Ectodermal cell (in vitro differentiated cells): ENCODE data around the gene TOLLIP.
"Not testable (repeated sequence)": the region's sequence is repeated elsewhere in the genome, so short reads cannot be mapped to it uniquely, and the experiment has no call there.

Experiments used
- H3K27ac ChIP-seq: 2 replicates; pipeline ENCODE4 v1.7.0; 2013; ENCODE audit warnings: mild to moderate bottlenecking, low read depth, low read length; ENCODE audit not compliant: insufficient read depth, poor library complexity, severe bottlenecking
- H3K27me3 ChIP-seq: 2 replicates; pipeline ENCODE4 v1.7.0; 2013; ENCODE audit warnings: mild to moderate bottlenecking, low read length; ENCODE audit not compliant: insufficient read depth, control insufficient read depth, poor library complexity, severe bottlenecking
- H3K36me3 ChIP-seq: one replicate; pipeline ENCODE4 v1.7.0; 2013; ENCODE audit warnings: low read length; ENCODE audit not compliant: control insufficient read depth, insufficient read depth
- H3K4me1 ChIP-seq: one replicate; pipeline ENCODE4 v1.7.0; 2013; ENCODE audit warnings: low read length; ENCODE audit not compliant: control insufficient read depth, insufficient read depth
- H3K4me3 ChIP-seq: 2 replicates; pipeline ENCODE4 v1.7.0; 2013; ENCODE audit warnings: low read depth, low read length, control low read depth; ENCODE audit not compliant: insufficient read depth
- H3K9me3 ChIP-seq: 2 replicates; pipeline ENCODE4 v1.7.0; 2013; ENCODE audit warnings: mild to moderate bottlenecking, low read length, moderate library complexity; ENCODE audit not compliant: control insufficient read depth
- WGBS, 2 experiments: methylation state at CpG; one replicate each; pipeline ENCODE4 v1.1.7; 2013; ENCODE audit warnings: missing lambda C conversion rate in 2 of 2; 5-methylcytosine and 5-hydroxymethylcytosine counted together

Gene TOLLIP

DNA sequence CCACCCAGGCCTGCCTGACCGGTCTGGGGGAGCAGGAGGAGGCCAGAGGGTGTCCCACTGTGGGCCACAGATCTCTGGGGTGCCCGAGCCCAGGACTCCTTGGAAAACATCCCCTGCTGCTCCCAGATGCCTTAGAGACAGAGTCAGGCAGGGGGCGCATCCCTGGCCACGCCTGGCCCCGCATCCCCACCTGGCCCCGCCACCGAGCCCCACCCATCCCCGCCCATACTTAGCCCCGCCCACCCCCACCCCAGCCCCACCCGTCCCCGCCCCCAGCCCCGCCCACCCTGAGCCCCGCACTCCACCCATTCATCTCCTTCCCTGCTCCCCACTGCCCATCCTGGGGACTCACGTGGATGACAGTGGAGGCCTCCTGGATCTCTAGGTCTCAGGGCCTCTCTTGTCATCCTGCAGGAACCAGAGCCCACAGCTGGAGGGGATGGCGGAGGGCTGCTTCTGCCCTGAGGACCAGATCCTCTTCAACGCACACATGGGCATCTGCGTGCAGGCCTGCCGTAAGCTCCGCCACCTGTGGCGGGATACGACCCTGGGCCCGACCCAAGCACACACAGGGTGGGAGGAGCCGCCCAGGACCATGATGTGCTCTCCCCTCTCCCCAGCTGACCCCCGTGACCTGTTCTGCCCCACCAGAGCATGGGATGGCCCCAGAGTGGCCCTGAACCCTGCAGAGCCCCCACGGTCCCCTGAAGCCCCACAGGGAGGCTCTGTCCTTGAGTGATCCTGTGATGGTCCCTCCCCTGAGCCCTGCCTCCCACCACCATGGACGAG lies 53.0 kb downstream of the TOLLIP start:
- Histone ChIP-seq H3K27me3 (no peaks in the 10 kb centered on the region), H3K4me1 (no peaks in the 10 kb centered on the region), H3K9me3 (no peaks in the 10 kb centered on the region), H3K4me3 (no peak overlapping the region), H3K36me3 (no peaks in the 10 kb centered on the region), H3K27ac (no peak overlapping the region)
- WGBS, 2 experiments: 79 to 80% methylated on average over 18 to 19 of the region's 26 CpGs

DNA sequence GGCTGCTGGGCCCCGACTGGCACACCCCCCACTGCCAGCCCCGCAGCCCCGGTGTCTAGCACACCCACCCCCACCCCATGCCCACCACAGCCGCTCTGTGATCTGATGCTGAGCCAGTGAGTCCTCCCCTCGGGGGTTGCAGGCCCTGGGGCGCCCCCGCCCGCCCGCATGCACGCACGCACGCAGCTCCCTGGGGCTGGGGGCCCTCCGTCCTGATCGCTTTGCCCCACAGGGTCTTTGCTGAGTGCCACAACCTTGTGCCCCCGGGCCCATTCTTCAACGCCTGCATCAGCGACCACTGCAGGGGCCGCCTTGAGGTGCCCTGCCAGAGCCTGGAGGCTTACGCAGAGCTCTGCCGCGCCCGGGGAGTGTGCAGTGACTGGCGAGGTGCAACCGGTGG lies 54.3 kb downstream of the TOLLIP start:
- Histone ChIP-seq H3K27me3 (no peaks in the 10 kb centered on the region), H3K9me3 (no peaks in the 10 kb centered on the region), H3K36me3 (no peaks in the 10 kb centered on the region), H3K27ac (no peak overlapping the region), H3K4me3 (no peak overlapping the region), H3K4me1 (no peaks in the 10 kb centered on the region)
- 91 to 92% methylated on average over 24 of the region's 24 CpGs for WGBS, 2 experiments

DNA sequence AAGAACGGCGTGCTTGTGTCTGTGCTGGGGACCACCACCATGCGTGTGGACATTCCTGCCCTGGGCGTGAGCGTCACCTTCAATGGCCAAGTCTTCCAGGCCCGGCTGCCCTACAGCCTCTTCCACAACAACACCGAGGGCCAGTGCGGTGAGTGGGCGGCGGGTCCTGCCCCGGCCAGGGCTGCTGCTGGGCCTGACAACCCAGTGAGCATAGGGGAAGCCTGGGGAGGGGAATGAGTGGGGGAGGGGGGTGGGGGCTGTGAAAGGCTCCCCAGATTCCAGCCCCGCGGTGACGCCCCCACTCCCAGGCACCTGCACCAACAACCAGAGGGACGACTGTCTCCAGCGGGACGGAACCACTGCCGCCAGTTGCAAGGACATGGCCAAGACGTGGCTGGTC lies 54.7 kb downstream of the TOLLIP start:
- Histone ChIP-seq H3K27ac (no peak overlapping the region), H3K27me3 (no peaks in the 10 kb centered on the region), H3K36me3 (no peaks in the 10 kb centered on the region), H3K9me3 (no peaks in the 10 kb centered on the region), H3K4me3 (no peak overlapping the region), H3K4me1 (no peaks in the 10 kb centered on the region)
- 91 to 93% methylated on average over 19 of the region's 19 CpGs for WGBS, 2 experiments

DNA sequence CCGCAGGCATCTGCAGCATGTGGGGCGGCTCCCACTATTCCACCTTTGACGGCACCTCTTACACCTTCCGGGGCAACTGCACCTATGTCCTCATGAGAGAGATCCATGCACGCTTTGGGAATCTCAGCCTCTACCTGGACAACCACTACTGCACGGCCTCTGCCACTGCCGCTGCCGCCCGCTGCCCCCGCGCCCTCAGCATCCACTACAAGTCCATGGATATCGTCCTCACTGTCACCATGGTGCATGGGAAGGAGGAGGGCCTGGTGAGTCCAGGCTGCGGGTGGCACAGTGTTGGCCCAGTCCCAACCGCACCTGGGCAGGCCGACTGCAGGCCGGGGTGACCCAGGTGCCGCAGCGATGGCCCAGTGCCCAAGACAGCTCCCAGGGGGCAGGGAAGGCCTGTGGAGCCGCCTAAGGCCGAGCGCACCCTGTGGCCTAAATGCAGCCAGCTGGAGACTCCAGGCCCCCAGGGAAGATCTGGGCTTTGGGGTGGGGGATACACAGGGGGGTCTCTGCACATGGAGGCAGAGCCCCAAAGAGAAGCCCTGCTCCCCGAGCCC lies 55.3 kb downstream of the TOLLIP start:
- no peaks in the 10 kb centered on the region for H3K4me1 ChIP-seq
- H3K36me3 ChIP-seq: no peaks in the 10 kb centered on the region
- no peaks in the 10 kb centered on the region for H3K9me3 ChIP-seq
- 95% methylated on average over 22 of the region's 22 CpGs for WGBS, 2 experiments
- H3K27ac ChIP-seq: no peak overlapping the region
- no peak overlapping the region for H3K4me3 ChIP-seq
- no peaks in the 10 kb centered on the region for H3K27me3 ChIP-seq

DNA sequence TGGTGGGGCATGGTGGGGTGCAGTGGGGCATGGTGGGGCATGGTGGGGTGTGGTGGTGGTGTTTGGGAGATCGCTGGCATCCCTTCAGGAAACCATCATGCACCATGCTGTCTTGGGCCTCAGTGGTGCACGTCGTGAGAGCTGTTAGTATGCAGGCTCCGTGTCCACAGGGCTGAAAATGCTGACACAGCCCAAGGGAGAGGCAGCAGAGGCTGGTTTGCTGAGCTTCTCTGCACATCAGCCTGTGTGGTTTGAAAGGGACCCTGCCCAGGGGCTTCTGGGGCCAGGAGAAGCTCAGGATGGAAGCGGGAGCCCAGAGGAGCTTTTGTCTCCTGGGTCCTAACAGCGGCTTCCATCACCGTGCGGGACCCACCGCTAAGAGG lies 56.3 kb downstream of the TOLLIP start:
- H3K4me1 ChIP-seq: no peaks in the 10 kb centered on the region
- H3K9me3 ChIP-seq: no peaks in the 10 kb centered on the region
- H3K27me3 ChIP-seq: no peaks in the 10 kb centered on the region
- H3K27ac ChIP-seq: no peak overlapping the region
- H3K4me3 ChIP-seq: no peak overlapping the region
- WGBS, 2 experiments: 91 to 95% methylated on average over 9 of the region's 9 CpGs
- no peaks in the 10 kb centered on the region for H3K36me3 ChIP-seq

DNA sequence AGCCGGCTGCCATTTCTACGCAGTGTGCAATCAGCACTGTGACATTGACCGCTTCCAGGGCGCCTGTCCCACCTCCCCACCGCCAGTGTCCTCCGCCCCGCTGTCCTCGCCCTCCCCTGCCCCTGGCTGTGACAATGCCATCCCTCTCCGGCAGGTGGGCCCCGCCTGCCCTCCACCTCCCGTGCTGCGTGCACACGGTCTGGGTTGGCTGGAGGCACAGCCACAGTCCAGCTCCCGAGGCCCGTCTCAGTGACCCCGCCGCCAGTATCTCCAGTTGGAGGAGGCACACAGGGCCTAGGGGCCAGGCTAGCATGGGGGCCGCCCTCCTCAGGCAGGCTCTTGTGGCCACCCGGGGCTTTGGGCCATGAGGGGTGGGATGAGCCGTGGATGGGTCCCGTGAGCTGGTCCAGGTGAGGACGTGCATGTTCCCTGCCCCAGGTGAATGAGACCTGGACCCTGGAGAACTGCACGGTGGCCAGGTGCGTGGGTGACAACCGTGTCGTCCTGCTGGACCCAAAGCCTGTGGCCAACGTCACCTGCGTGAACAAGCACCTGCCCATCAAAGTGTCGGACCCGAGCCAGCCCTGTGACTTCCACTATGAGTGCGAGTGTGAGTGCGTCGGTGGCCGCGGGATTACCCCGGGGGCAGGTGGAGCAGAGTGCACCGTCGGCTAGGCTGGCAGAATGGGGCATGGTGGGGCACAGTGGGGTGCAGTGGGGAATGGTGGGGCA lies 56.9 kb downstream of the TOLLIP start:
- Histone ChIP-seq H3K9me3 (no peaks in the 10 kb centered on the region), H3K36me3 (no peaks in the 10 kb centered on the region), H3K27ac (no peak overlapping the region), H3K4me3 (no peak overlapping the region), H3K27me3 (no peaks in the 10 kb centered on the region), H3K4me1 (no peaks in the 10 kb centered on the region)
- 92 to 94% methylated on average over 38 of the region's 38 CpGs for WGBS, 2 experiments

DNA sequence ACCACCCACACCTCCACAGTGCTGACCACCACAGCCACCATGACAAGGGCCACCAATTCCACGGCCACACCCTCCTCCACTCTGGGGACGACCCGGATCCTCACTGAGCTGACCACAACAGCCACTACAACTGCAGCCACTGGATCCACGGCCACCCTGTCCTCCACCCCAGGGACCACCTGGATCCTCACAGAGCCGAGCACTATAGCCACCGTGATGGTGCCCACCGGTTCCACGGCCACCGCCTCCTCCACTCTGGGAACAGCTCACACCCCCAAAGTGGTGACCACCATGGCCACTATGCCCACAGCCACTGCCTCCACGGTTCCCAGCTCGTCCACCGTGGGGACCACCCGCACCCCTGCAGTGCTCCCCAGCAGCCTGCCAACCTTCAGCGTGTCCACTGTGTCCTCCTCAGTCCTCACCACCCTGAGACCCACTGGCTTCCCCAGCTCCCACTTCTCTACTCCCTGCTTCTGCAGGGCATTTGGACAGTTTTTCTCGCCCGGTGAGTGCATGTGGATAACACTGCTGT lies 58.1 kb downstream of the TOLLIP start:
- Histone ChIP-seq H3K27me3 (no peaks in the 10 kb centered on the region), H3K9me3 (no peaks in the 10 kb centered on the region), H3K4me3 (no peak overlapping the region), H3K4me1 (no peaks in the 10 kb centered on the region), H3K36me3 (no peaks in the 10 kb centered on the region), H3K27ac (no peak overlapping the region)
- 92 to 93% methylated on average over 16 of the region's 16 CpGs for WGBS, 2 experiments

DNA sequence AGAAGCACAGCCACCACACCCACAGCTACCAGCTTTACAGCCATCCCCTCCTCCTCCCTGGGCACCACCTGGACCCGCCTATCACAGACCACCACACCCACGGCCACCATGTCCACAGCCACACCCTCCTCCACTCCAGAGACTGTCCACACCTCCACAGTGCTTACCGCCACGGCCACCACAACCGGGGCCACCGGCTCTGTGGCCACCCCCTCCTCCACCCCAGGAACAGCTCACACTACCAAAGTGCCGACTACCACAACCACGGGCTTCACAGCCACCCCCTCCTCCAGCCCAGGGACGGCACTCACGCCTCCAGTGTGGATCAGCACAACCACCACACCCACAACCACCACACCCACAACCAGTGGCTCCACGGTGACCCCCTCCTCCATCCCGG lies 59.0 kb downstream of the TOLLIP start:
- not testable (repeated sequence) for H3K27me3 ChIP-seq, H3K4me3 ChIP-seq, H3K27ac ChIP-seq, H3K36me3 ChIP-seq, H3K4me1 ChIP-seq, H3K9me3 ChIP-seq
- WGBS, 2 experiments: 93 to 94% methylated on average over 4 of the region's 12 CpGs

DNA sequence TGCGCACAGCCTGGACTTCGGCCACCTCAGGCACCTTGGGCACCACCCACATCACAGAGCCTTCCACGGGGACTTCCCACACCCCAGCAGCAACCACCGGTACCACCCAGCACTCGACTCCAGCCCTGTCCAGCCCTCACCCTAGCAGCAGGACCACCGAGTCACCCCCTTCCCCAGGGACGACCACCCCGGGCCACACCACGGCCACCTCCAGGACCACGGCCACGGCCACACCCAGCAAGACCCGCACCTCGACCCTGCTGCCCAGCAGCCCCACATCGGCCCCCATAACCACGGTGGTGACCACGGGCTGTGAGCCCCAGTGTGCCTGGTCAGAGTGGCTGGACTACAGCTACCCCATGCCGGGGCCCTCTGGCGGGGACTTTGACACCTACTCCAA lies 60.5 kb downstream of the TOLLIP start:
- H3K9me3 ChIP-seq, H3K4me3 ChIP-seq, H3K36me3 ChIP-seq, H3K27ac ChIP-seq, H3K27me3 ChIP-seq, H3K4me1 ChIP-seq: not testable (repeated sequence)
- 84 to 98% methylated on average over 7 to 8 of the region's 18 CpGs for WGBS, 2 experiments

DNA sequence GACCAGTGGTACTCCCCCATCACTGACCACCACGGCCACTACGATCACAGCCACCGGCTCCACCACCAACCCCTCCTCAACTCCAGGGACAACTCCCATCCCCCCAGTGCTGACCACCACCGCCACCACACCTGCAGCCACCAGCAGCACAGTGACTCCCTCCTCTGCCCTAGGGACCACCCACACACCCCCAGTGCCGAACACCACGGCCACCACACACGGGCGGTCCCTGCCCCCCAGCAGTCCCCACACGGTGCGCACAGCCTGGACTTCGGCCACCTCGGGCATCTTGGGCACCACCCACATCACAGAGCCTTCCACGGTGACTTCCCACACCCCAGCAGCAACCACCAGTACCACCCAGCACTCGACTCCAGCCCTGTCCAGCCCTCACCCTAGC lies 62.4 kb downstream of the TOLLIP start:
- 92 to 93% methylated on average over 13 to 14 of the region's 14 CpGs for WGBS, 2 experiments
- not testable (repeated sequence) for H3K27me3 ChIP-seq, H3K27ac ChIP-seq, H3K4me3 ChIP-seq, H3K9me3 ChIP-seq, H3K4me1 ChIP-seq, H3K36me3 ChIP-seq
